NCI-H187 (cell line): ENCODE measurements around the gene RAPGEF4.

ENCODE experiments used
- DNase-seq, 2 experiments: peaks; one replicate each; lab custom pipeline; 2025; lab: John Stamatoyannopoulos, UW

RAPGEF4 gene

GRCh38 chr2:172967036-172967982 is 231.7 kb downstream of the RAPGEF4 start:
- DNase-seq: no peak

- no peak for DNase-seq
These were observed 232.4 kb downstream of the RAPGEF4 start for GRCh38 chr2:172968061-172968469.

GRCh38 chr2:172969166-172969565 is 233.5 kb downstream of the RAPGEF4 start:
- no peak for DNase-seq

DNA sequence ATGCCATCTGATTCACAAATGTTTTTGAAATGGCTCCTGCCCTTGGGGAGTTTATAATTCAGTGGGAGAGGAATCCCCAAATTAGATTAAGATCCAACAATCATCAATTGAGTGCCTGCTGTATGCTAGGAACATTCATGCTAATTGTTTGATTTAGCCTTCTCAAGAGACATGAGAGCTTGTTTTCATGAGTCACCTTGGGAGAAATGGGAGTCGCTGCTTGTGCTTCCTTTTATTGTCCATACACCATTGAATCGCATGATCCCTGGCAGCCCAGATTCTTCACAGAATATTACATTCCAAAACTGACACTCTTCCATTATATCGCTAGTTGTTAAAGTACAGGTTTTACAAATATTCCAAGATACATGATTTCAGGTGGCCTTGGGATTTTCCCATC is 234.0 kb downstream of the RAPGEF4 start:
- DNase-seq: no peak

DNA sequence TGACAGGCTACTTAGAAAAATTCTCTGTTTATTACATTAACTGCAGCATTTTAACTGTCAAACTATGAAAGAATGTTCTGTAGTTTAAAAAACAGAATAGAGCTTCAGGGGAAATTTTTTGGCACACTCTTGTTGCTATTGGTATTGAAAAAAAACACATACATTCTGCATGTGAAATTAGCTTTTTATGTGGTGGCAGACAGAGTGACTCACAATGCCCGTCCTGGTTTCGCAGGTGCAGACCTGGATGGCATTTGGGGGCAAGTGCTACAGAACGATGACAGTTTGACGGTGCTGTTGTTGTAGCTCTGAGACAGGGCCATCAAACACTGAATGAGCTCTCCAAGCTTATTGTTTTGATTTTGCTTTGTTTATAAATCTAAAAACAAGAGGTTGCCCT is 235.0 kb downstream of the RAPGEF4 start:
- no peak for DNase-seq

DNA sequence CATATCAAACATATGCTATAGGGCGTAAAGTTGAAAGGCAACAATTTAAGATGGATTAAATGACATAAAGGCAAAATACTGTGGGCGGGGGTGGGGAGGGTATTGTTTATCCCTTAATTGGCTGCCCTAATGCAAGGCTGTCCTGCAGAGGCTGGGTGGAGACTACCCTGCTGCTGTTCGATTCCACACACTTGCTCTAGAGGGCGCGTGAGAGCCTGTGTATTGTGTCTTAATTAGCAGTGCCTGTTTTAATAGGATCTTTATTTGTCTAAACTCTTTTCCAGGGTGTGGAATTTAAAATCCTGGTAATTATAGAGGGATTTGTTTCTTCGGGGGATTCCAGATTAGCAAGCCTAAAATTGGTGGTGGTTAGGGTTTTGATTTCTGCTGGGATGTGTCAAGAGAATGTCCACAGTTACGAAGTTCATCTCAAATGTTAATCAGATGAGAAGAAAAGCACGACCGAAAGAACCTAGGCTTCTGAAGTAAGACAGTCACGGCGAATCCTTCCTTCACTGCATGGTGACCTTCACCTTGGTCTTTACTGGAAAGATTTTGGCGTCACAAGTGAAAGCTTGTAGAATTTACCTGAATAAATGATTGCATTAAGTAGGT is 236.5 kb downstream of the RAPGEF4 start:
- no peak for DNase-seq

- DNase-seq: no peak
These were observed 239.1 kb downstream of the RAPGEF4 start for GRCh38 chr2:172974762-172975161.

DNA sequence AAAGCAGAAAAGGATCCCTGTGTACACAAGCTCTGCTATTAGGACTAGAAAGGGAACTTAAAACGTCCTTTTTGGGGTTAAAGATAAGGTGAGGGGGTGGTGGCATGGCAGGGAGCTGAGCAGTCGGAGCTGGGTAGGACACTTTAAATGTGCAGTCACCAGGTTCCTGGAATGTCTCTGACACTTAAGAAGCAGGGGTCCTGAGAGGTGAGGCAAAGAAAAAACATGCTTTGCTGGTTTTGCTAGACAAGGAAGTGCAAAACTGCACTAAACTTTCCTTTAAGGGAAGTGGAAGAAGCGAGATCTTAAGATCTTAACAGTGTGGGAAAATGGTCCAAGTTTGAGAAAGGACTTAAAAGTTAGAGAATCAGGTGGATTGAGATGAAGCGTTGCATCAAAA is 240.5 kb downstream of the RAPGEF4 start:
- DNase-seq: no peak

DNA sequence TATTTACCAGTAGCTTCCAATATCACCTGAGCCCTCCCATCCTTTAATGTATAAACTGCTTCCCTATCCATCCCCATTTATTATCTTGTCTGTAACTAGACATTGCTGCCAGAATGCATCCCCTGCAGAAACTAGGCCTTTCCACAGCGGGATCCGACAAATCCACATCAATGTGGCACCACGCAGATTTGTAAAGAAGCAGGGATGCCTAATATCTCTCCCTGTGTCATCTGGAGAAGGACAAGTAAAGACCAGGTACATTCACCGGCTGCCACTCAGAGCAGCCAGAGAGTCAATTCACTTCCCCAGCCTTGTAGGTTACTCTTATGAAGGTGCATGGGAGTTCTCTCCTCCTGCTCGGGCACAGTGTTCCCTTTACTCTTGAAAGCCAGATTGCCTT is 241.2 kb downstream of the RAPGEF4 start:
- DNase-seq: no peak

DNA sequence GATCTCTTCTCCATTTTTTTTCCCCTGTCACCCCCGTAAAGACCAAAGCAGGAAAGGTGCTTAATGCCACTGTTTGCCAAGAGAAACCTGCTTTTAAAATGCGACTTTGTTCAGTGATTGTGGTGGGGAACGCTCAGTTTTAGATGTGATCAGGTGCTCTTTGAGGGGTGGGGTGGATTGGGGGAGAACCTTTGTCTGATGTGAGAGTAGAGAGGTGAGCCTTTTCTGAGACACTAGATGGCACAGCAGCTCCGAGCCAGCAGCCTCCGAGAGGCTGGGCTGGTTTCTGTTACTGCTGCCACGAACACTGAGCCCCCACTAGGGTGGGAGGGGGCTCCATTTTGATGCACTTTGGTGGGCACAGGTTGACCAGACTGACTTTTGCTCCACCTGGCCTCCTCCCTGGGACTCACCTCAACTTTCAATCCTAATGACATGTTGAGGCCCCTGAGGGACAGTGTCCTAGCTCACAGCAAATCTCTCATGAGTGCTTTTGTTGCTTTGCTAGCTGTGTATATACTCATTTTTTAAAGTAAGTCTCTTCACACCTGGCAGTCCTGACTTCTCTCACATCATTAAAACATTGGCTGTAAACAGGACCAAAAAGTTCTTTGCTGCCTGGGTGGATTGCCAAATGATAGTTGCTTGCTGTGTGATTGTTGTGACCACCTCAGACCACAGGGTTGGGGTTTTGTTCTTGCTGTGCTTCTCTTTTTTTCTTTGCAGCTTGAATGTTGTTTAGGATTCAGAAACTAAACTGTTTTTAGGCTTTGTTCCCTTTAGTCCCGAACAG is 241.8 kb downstream of the RAPGEF4 start:
- no peak for DNase-seq

GRCh38 chr2:172978063-172978383 is 242.4 kb downstream of the RAPGEF4 start:
- no peak for DNase-seq

DNA sequence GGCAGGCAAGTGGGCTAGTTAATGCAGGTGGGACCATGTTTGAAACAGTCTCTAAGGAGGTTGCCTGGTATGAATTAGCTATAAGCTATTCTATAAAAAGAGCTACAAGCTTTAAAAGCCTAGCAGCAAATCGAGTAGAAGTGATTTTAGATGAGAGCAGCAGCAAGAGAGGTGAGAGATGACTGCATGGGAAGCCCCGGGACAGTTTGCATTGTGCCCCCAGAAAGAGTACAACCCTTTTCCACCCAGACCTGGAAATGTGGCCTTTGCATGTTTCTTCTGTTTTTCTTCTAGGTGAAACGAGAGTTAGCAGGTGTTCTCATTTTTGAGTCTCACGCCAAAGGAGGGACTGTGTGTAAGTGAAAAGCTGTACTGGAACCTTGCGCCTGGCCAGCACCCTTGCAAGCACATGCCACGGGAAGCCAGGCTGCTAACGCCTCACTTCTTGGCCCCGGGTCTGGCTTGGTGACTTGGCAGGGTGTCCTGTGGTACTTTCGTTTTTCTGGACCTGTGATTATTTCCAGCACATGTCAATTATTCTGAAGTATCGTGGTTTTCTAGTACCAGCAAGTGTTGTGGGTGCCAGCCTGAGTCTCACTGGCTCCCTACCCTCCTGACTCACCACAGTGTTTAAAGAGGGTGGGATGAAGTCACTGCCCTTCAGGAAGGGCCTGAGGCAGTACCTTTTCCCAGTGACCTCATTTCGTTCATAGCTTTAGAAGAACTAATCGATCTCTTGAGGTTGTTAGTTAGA is 249.7 kb downstream of the RAPGEF4 start:
- DNase-seq: no peak

DNA sequence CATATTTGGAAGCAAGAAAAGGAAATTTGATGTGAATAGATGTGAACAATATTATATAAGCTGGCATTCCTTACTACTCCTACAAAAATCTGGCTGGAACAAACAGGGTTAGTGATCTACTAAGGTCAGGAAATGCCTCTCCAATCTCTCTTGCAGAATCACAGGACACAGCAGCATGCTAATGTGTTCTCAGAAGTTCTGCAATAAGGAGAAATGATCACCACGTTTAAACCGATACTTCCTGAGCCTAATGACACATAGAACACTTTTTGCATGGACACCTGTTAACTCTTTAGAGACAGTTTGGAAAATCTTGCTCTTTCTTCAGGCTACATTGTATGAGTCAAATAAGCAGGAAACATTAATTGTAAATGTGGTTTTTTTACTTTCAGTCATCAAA is 250.4 kb downstream of the RAPGEF4 start:
- DNase-seq: no peak

DNA sequence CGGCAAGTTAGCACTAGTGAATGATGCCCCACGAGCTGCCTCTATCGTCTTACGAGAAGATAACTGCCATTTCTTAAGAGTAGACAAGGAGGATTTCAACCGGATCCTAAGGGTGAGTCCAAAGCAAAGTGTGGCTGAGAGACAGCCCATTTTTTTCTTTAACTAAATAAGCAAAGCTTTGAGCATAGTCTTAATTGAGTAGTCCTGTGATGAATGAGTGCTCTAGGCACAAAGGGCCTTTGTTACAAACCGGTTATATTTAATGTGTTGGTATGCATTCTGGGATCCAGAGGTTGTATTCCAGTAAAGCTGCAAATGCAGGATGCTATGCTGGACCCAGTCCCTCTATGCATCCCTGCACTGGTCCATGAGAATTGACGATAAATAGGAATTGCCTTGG is 253.1 kb downstream of the RAPGEF4 start:
- no peak for DNase-seq

GRCh38 chr2:172991031-172991430 is 255.4 kb downstream of the RAPGEF4 start:
- DNase-seq: no peak

DNA sequence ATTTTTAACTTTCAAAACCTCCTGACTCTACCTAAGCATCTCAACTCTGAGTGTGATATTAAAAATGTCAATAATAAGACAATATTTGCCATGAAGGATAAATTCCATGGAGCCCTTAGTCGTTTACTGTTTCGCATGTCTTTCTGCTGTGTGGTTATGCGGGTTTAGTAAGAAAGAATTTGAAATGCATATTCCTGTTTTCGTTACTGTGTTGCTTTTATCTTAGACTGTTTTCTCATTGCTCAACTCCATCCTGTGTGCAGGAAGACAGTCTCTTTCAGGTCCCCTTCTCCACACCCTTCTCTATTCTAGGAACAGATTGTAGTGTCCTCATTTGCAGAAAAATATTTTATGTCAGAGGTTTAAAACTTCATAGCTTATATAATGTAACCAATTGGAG is 257.5 kb downstream of the RAPGEF4 start:
- DNase-seq: no peak

- DNase-seq: no peak
These were observed 258.5 kb downstream of the RAPGEF4 start for GRCh38 chr2:172993931-172994717.

DNA sequence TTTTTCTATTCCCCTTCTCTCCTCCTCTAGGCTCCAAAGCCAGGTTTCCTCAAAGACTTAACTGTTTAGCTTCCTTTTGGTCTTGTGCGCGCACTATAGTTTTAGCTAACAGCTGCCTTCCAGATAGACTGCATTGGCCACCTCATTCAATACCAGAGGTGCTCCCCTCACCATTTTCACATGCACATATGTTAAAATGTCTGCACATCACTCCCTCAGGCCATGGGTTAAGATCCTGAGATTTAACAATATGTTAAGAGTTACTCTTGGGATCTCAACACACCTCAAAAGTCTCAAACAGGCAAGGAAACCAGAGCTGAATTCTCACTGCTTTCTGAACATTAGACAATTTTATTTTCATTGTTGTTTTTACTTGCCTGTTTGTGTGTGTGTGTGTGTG is 259.2 kb downstream of the RAPGEF4 start:
- no peak for DNase-seq

- DNase-seq: no peak
These were observed 259.9 kb downstream of the RAPGEF4 start for GRCh38 chr2:172995323-172996244.

DNA sequence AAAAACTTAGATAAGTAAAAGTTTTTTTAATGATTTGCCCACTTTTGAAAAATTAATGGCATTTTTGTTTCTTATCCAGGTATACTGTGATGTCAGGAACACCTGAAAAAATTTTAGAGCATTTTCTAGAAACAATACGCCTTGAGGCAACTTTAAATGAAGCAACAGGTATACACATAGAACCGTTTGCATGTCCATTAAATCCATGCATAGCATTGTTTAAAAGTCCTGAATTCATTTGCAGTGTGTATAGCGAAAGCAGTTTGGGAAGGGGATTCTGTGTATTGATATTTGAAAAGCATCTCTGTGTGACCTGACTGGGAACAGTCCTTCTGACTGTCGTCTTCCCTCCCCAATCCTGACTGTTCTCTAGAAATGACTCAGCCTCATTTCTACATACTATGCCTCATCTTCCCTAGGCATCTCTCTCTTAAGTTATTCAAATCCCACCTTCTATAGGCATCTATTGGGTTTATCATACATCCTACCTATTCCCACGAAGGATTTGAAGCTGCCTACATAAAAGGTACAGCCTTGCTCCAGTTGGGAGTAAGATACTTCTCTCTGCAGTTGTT is 260.8 kb downstream of the RAPGEF4 start:
- DNase-seq: no peak
